ENCODE data around the gene PANK2.
"Not testable (repeated sequence)": the region's sequence is repeated elsewhere in the genome, so short reads cannot be mapped to it uniquely, and the experiment has no call there.

The PANK2 gene

DNA sequence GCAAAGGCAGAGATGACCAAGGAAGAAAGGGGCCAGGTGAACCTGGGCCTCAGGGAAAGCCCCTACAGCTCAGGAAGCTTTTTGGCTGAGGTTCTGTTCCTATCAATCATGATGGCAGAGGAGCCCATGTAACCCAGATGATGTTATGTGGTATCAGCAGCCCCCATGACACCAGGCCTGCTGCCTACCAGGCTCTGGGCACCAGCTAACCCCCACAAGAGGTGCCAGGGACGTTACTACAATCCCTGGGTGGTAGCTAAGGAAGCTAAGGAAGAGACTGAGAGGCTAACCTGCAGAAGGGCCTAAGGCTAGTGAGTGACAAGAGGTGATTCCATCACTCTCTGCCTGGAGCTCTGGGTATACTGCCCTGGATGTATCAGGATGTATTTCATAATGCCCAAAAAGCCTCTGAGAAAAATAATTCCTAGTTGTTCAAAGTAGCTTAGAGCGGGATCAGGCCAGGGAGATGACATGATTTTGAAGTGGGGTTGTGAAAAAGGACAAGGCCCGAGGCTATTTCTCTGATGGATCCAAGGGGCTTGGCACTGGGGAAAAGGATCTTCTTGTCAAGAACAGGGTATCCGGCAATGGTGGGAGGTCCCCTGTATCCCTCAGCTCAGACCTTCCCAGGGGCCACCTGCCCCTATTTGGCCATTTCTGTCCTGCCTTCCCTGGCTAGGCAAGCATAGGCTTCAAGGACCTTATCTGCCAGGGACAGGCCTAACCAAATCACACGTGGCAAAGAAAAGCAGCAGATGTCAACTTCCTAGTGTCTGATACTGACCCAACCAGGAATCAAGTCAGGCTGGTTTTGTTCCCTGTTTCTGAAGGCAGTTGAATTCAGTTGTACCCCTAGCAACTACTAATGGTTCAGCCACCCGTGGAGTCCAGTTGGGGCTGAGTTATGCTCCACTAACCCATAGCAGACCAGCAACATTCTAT, 41.3 kb downstream of the PANK2 start:
- DNase-seq = no peak

DNA sequence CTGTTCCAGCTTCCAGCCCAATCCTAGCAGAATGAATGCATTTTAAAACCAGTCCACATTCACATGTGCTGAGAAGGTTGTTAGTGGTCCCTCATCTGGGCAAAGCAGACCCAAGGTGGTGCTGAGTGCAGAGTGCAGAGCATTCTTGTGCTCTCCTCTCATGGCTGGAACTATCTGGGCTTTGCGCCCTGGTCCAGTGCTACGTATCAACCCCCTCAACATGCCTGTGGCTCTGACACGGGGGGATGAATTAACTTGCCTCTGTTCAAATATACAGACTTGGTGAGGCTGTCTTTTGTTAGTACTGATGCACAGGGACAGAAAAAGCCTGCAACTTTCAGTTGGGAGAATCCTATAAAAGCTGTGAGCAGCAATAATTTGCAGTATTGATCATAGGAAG, 42.5 kb downstream of the PANK2 start:
- DNase-seq = no peak

DNA sequence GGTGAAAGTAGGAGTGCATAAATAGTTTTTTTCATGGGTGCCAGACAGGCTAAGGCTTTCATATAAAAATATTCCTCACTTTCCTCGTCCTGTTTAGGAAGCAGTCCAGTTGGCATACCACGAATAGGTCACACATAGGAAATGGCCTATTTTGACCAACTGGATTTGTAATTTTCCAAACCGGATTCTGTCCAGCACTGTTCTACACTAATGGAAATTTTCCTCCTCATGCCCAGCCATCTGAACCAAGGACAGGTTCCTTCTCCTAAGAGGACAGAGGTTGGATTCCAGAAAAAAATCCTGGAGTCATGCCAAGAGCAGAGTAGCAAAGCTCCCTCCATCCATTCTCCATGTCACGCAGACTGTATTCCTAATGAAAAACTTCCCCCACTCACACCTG, 43.1 kb downstream of the PANK2 start:
- no peak for DNase-seq

DNA sequence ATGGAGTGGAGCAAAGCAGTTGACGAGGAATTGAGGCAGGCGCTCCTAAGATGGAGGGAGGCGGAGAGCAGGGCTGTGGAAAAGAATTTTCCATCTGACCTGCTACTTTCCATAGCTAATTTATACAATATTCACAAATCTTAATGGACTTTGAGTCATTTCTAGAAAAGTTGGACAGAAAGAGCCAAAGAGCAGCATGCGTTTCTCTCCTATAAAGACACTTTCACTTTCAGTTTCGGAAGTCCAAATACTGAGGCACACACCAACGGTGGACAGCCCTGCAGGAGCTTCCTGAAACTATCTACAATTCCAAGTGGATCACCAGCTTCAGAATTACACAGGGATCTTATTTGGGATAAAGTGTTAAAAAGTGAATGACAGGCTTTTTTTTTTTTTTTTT, 43.5 kb downstream of the PANK2 start:
- no peak for DNase-seq

DNA sequence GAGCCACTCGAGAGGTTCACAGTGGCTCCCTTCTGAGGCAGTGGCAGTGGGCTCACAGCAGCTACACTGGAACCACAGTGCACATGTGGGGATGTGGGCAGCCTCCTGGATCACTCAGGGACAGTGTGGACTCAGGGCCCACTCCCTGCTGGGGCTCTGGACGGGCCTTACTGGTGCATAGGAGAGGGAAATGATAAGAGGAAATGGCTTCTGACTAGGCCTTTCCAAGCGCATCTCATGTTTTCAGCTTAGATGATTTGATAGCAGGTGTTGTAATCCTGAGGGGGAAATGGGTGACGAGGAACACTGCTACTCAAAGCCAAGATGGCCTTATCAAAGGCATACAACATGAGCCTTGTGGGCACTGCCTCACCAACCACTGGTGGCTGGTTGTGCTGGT, 44.0 kb downstream of the PANK2 start:
- DNase-seq = no peak

DNA sequence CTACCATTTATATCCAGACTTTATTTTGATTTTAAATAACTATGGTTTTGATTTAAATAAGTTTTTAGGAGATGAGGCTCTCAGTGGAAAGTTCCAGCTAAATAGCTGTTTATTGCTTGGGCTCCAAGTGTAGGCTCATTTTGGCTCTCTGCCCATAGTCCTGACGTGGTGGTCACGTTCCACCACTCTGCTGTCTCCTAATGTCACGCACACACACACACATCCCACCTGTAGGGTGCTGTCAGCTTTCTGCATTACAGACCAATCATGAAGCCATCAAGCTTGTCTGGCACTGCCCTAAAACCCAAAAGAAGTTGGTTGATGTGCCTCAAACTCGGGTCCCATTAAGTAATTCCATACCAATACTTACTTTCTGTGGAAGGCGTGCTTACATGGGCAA, 45.4 kb downstream of the PANK2 start:
- DNase-seq = no peak

DNA sequence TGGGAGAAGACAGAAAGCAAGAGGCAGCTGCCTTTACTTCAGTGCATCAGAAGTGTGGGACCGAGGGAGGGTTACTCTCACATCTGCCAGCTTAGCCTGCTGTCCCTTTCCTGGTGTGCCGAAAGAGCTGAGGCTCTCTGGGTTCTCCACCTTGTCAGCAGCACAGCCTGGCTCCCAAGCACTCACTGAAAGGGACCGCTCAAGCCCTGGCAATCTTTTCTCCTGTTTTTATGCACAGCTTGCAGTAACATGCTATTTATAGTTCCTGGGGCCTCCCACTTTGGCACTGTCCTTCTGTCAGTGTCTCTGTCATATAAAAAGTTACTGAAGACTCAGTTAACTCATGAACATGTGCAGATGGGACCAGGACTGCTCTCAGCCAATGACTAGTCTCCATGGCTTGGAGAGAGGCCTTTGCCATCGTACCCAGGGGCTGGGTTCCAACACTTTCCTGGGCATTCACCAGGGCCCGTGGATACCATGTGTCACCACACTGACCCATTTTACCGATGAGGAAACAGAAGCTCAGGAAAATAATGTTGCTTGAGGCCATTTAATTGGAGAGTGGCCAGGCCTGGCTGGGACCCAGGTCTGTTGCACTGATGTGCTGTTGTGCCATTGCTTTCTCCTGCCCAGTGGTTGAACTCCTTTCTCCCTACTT, 46.2 kb downstream of the PANK2 start:
- no peak for DNase-seq

DNA sequence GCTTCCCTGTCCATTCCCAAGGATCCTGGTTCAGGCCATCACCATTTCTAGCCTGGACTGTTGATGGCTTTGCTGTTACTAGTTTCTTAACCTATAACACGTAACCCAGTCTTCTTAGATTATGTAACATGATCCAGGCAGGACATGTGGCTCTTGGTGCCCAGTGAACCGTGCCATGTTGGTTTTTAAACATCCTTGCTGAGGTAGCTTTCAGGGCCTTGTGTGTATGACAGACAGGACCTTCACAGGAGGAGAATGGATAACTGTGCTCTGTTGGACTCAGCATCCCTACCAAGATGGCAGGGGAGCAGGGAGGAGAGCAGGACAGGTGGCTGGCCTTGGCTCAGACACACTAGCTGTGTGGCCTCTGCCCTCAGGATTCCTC, 46.8 kb downstream of the PANK2 start:
- no peak for DNase-seq

DNA sequence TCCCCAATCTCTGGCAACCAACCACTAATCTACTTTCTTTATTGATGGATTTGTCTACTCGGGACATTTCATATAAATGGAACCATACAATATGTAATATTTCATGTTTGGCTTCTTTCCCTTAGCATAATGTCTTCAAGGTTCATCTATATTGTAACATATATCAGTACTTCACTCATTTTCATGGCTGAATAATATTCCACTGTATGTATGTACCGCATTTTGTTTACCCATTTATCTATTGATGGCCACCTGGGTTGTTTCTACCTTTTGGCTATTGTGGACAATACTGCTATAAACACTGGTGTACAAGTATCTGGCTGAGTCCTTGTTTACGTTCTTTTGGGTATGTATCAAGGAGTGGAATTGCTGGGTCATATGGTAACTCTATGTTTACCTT, 48.4 kb downstream of the PANK2 start:
- DNase-seq = no peak

DNA sequence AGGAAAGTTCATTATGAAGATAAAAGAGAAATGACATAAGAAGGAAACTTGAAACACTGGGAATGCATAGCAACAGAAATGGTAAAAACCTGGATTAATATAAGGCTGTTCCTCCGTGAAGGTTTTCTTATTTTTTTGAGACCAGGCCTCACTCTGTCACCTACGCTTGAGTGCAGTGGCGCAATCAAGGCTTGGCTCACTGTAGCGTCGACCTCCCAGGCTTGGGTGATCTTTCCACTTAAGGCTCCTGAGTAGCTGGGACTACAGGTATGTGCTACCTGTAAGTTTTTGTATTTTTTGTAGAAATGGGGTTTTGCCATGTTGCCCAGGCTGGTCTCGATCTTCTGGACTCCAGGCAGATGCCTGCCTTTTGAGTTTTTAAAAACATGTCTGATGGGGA, 51.7 kb downstream of the PANK2 start:
- DNase-seq = no peak

DNA sequence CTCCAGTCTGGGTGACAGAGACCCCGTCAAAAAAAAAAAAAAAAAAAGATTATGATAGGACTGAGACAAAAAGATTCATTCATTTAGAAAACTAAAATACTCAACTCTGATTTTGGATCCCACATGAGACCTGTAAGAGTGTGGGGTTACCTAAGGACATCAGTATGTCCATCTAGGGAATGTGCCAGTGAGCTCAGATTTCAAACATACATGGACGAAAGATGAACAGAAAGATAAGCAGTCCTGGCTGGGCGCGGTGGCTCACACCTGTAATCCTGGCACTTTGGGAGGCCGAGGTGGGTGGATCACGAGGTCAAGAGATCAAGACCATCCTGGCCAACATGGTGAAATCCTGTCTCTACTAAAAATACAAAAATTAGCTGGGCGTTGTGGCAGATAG, 57.5 kb downstream of the PANK2 start:
- DNase-seq = not testable (repeated sequence)

DNA sequence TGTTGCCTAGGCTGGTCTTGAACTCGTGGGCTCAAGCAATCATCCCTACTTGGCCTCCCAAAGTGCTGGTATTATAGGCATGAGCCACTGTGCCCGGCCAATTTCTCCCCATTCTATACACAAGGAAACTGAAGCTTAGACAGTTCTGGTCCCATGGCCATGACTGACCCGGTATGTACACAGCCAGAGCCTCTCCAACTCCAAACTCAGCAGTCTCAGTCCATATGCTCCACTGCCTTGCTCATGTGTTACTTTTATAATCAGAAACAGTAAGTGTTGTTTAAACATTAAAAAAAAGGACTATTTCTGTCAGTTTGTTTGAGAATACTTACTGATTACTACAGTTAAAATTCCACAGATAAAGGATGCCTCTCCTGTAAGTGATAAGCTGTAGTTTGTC, 75.5 kb downstream of the PANK2 start:
- DNase-seq = no peak

DNA sequence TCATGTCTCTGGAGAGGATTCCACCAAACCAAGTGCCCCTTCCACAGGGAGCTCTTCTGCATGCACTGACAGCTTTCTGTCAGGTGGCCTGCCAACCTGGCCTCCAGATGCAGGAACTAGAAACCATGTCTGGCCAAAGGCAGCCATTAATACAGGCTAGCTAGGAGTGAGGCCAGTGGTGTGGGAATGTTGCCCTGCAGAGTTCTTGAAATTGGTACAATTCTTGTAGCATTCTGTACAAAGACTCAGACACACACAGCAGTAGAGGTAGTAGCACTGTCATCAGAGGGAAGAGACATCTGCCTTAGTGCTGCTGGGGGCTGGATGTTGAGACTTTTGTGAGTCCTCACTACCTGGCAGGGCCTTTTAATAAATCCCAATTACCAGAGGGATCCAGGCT, 77.4 kb downstream of the PANK2 start:
- DNase-seq = no peak

DNA sequence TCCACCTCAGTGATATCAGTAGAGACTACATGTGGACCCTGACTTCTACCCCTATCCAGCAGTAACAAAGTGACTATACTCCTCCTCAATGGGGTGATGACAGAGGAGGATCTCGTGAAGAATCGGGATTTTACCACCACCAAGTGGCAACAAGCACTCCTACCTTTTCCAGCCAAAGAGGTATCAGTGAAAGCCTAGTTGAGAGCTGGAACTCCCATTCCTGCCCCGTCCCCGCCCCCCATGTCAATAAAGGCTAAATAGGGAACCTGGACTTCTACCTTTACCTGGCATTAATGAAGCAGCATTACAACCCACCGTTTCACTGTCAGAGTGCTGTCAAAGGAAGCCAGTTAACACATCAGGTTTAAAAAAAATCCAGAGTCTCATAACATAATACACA, 80.8 kb downstream of the PANK2 start:
- no peak for DNase-seq

DNA sequence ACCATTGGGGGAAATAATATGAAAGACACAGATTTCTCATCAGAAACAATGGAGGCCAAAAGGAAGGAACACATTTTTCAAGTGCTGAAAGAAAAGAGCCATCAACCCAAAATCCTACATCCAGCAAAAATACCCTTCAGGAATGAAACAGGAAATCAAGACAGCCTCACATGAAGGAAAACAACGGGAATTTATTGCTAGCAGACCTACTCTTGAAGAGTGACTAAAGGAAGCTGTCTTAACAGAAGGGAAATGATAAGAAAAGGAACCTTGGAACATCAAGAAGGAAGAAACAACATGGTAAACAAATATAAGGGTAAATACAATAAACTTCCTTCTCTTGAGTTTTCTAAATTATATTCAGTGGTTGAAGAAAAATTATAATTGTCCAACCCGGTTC, 82.0 kb downstream of the PANK2 start:
- DNase-seq = no peak

DNA sequence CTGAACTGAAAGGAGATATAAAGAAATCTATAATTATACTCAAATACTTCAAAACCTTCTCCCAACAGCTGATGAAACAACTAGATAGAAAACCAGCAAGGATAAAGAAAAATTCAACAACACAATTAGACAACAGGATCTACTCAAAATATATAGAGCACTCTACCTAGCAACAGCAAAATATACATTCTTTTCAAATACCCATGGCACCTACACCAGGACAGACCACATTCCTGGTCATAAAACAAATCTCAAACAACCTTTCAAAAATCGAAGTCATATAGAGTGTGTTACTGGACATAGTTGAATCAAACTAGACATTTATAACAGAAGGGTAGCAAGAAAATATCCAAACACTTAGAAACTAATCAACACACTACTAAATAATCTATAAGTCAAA, 83.0 kb downstream of the PANK2 start:
- DNase-seq = no peak

DNA sequence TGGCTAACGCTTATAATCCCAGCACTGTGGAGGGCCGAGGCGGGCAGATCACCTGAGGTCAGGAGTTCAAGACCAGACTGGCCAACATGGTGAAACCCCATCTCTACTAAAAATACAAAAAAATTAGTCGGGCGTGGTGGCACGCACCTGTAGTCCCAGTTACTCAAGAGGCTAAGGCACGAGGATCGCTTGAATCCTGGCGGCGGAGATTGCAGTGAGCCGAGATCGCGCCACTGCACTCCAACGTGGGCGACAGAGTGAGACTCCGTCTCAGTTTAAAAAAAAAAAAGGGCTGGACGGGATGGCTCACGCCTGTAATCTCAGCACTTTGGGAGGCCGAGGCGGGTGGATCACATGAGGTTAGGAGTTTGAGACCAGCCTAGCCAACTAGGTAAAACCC, 83.4 kb downstream of the PANK2 start:
- not testable (repeated sequence) for DNase-seq

DNA sequence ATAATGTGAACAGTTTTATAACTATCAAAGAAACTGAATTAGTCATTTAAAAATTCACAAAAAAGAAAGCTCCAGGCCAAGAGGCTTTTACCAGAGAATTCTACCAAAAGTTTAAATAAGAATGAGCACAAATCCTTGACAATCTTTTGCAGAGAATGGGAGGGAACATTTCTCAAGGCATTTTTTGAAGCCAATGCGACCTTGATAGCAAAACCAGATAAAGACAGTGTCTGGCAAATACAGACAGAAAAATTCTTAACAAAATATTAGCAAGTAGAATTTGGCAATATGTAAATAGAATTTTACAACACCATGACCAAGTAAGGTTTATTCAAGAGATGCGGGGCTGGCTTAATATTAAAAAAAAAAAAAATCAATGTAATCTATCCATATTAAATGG, 84.5 kb downstream of the PANK2 start:
- DNase-seq = no peak

DNA sequence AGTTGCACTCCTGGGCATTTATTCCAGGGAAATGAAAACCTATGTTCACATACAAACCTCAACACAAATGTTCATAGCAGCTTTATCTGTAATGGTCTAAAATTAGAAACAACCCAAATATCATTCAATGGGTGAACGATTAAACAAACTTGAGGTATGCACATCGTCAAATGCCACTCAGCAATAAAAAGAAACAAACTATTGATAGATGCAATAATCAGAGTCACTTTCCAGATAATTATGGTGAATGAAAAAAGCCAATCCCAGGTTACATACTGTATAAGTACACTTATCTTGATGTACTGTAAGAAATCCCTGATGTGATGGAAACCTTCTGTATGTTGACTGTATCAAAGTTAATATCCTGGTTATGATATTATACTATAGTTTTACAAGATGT, 87.3 kb downstream of the PANK2 start:
- no peak for DNase-seq
